ENCODE results near the gene WNT7B.

- TF ChIP-seq EZH2 (IDR thresholded peaks at IDR 0.05; ENCODE audit: borderline replicate concordance, insufficient read depth, low read depth, low read length, poor library complexity, severe bottlenecking), result no peak
- TF ChIP-seq CTCF (IDR thresholded peaks at IDR 0.05), result no peak
Observed at GRCh38 chr22:45884201-45885062, 92.5 kb downstream of the WNT7B start.

Measured in B cell (primary cell).